ENCODE results near the gene NRK.

- no peak for TF ChIP-seq YY2 (tag by site-specific recombination; IDR thresholded peaks at IDR 0.05)
- TF ChIP-seq YY1 (tag by site-specific recombination; IDR thresholded peaks at IDR 0.05): no peak
- no peak for TF ChIP-seq SETDB1 (IDR thresholded peaks at IDR 0.05; ENCODE audit: insufficient read length, low read length)
- no peak for TF ChIP-seq CTCF (tag by site-specific recombination; IDR thresholded peaks at IDR 0.05)
- TF ChIP-seq ZNF654 (tag by site-specific recombination; IDR thresholded peaks at IDR 0.05; ENCODE audit: low read depth): no peak
- no peak for TF ChIP-seq ZFP41 (tag by site-specific recombination; IDR thresholded peaks at IDR 0.05; ENCODE audit: borderline replicate concordance)
- no peak for TF ChIP-seq OSR2 (tag by site-specific recombination; IDR thresholded peaks at IDR 0.05)
- no peak for TF ChIP-seq ZBTB8A (tag by site-specific recombination; IDR thresholded peaks at IDR 0.05)
- TF ChIP-seq ZNF558 (tag by site-specific recombination; IDR thresholded peaks at IDR 0.05): no peak
- TF ChIP-seq ZNF747 (tag by site-specific recombination; IDR thresholded peaks at IDR 0.05): no peak
- no peak for TF ChIP-seq ZNF157 (tag by site-specific recombination; IDR thresholded peaks at IDR 0.05)
- TF ChIP-seq ZSCAN30 (tag by site-specific recombination; IDR thresholded peaks at IDR 0.05): no peak
These were observed 6.7 kb downstream of the NRK start for GRCh38 chrX:105829011-105829410.

Data from HEK293 (cell line).